Measurements from ENCODE around the gene PLD1.

Gene PLD1

GRCh38 chr3:171854649-171855305 lies 44.5 kb upstream of the PLD1 start (continued):
- TF ChIP-seq ZNF2 (tag by site-specific recombination; IDR thresholded peaks at IDR 0.05) (0 out of 2 replicates have a peak, but pooled peaks have one; percentile 29), KLF8 (tag by site-specific recombination; IDR thresholded peaks at IDR 0.05) (peak; percentile 60), ZXDB (tag by site-specific recombination; IDR thresholded peaks at IDR 0.05) (peak; percentile 42; the same call in 1 of the 2 replicates), SP7 (tag by site-specific recombination; IDR thresholded peaks at IDR 0.05) (peak; percentile 15; the same call in 1 of the 2 replicates), ZNF132 (tag by site-specific recombination; IDR thresholded peaks at IDR 0.05; ENCODE audit: borderline replicate concordance) (no peak)
- TF ChIP-seq, protein P1, sequence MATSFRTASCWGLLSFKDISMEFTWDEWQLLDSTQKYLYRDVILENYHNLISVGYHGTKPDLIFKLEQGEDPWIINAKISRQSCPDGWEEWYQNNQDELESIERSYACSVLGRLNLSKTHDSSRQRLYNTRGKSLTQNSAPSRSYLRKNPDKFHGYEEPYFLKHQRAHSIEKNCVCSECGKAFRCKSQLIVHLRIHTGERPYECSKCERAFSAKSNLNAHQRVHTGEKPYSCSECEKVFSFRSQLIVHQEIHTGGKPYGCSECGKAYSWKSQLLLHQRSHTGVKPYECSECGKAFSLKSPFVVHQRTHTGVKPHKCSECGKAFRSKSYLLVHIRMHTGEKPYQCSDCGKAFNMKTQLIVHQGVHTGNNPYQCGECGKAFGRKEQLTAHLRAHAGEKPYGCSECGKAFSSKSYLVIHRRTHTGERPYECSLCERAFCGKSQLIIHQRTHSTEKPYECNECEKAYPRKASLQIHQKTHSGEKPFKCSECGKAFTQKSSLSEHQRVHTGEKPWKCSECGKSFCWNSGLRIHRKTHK (tag by site-specific recombination; IDR thresholded peaks at IDR 0.05): 0 out of 2 replicates have a peak, but pooled peaks have one; percentile 26

- no peak for TF ChIP-seq ZNF585B (tag by site-specific recombination; IDR thresholded peaks at IDR 0.05)
- TF ChIP-seq OSR2 (tag by site-specific recombination; IDR thresholded peaks at IDR 0.05): no peak
- no peak for TF ChIP-seq ZNF549 (tag by site-specific recombination; IDR thresholded peaks at IDR 0.05)
- TF ChIP-seq ZNF621 (tag by site-specific recombination; IDR thresholded peaks at IDR 0.05): no peak
- no peaks in the 10 kb centered on the region for H3K36me3 ChIP-seq (ENCODE audit: control insufficient read depth in 2 of 2, insufficient read depth in 1 of 2, low read length in 2 of 2)
- H3K27ac ChIP-seq (ENCODE audit: extremely low read depth, low read depth, low read length): no peak overlapping the region
- ChIA-PET CTCF (interaction anchor here (1.2 kb wide), 1 partner anchor 17 kb away, joined by 3 read pairs; no protein-coding TSS in a partner anchor), POLR2A (no interaction called here)
- no peak overlapping the region for H3K4me3 ChIP-seq (ENCODE audit: low read depth, low read length)
- H3K9me3 ChIP-seq (ENCODE audit: control insufficient read depth, insufficient read depth, low read depth, low read length): no peaks in the 10 kb centered on the region
- no peaks in the 10 kb centered on the region for H3K4me1 ChIP-seq (ENCODE audit: control insufficient read depth, insufficient read depth, low read length)
Observed at GRCh38 chr3:171851660-171852058, 41.4 kb upstream of the PLD1 start.

- POLR2A ChIA-PET: no interaction called here
Observed at GRCh38 chr3:171850960-171851659, 40.8 kb upstream of the PLD1 start.

More at GRCh38 chr3:171850960-171851659, 40.8 kb upstream of the PLD1 start:
- Histone ChIP-seq H3K4me3 (ENCODE audit: low read depth, low read length) (no peak overlapping the region), H3K4me1 (ENCODE audit: control insufficient read depth, insufficient read depth, low read length) (no peaks in the 10 kb centered on the region), H3K36me3 (ENCODE audit: control insufficient read depth in 2 of 2, insufficient read depth in 1 of 2, low read length in 2 of 2) (no peaks in the 10 kb centered on the region), H3K9me3 (ENCODE audit: control insufficient read depth, insufficient read depth, low read depth, low read length) (no peaks in the 10 kb centered on the region), H3K27ac (ENCODE audit: extremely low read depth, low read depth, low read length) (no peak overlapping the region)
- CTCF ChIA-PET: interaction anchor here (1.2 kb wide), 1 partner anchor 18 kb away, joined by 3 read pairs; no protein-coding TSS in a partner anchor
- no peak for TF ChIP-seq ZNF518A (tag by site-specific recombination; conservative IDR thresholded peaks at IDR 0.05; ENCODE audit: low read depth)

Measured in HEK293 (cell line).